Stomach (tissue), 9 donors: ENCODE data around the gene OLA1. TPM values are rescaled to one million over a fixed set of nuclear protein-coding genes. Genes with fewer than 3 reads are reported as not detected.

Source experiments
- DNase-seq, 2 donors: peaks; one replicate each; pipeline versions ENCODE4 v3.0.0 to v3.0.0-alpha.2; 2013 to 2019
- H3K27ac ChIP-seq, 5 donors: fragments of 200-600 bp in 4 of 5; sonication (generic) in 4 of 5; one replicate each; pipeline ENCODE4 v1.5.1; 2013 to 2019; ENCODE audit warnings: mild to moderate bottlenecking in 1 of 5, moderate library complexity in 1 of 5
- H3K27me3 ChIP-seq, 3 donors: fragments of 200-600 bp; sonication (generic); one replicate each; pipeline ENCODE4 v1.5.1; 2017 to 2019; ENCODE audit warnings: mixed run types in 1 of 3
- H3K36me3 ChIP-seq, 4 donors: fragments of 200-600 bp; sonication (generic); 1 replicate in 3 of 4; 2 replicates in 1 of 4; pipeline ENCODE4 v1.5.1; 2016 to 2019
- H3K4me1 ChIP-seq, 4 donors: fragments of 200-600 bp; sonication (generic); one replicate each; pipeline ENCODE4 v1.5.1; 2016 to 2019
- H3K4me3 ChIP-seq, 4 donors: fragments of 200-600 bp; sonication (generic) in 3 of 4; one replicate each; pipeline ENCODE4 v1.5.1; 2016 to 2019; ENCODE audit warnings: mild to moderate bottlenecking in 1 of 4
- H3K9me3 ChIP-seq, 4 donors: fragments of 200-600 bp; sonication (generic); one replicate each; pipeline ENCODE4 v1.5.1; 2016 to 2019
- EP300 ChIP-seq: sonication (generic); formaldehyde crosslinking; IDR thresholded peaks from one replicate; pipeline ENCODE4 v1.6.1; 2017; ENCODE audit warnings: antibody characterized with exemption
- POLR2A ChIP-seq, 4 donors: fragments of 450-650 bp; IDR thresholded peaks; one replicate each; pipeline ENCODE4 v1.6.1; 2016; ENCODE audit warnings: antibody characterized with exemption in 4 of 4, control low read depth in 2 of 4, mild to moderate bottlenecking in 1 of 4, moderate library complexity in 1 of 4
- POLR2AphosphoS5 ChIP-seq, 3 donors: sonication (generic); formaldehyde crosslinking; IDR thresholded peaks; one replicate each; pipeline ENCODE4 v1.6.1; 2016; ENCODE audit warnings: antibody characterized with exemption in 3 of 3
- WGBS, 5 donors: extraction: QIAGEN DNeasy Blood & Tissue Kit in 3 of 5; methylation state at CpG; one replicate each; pipeline versions ENCODE4 v1.1.5 to v1.1.7; 2013 to 2018; 5-methylcytosine and 5-hydroxymethylcytosine counted together
- intact Hi-C: fragments of 100-400 bp; cut with DNase I; formaldehyde crosslinking; loops from one replicate; pipeline ENCODE4 v1.15.1; 2023; ENCODE audit warnings: low total_unique reads
- polyA plus RNA-seq, 3 donors: library from polyadenylated mRNA; stranded (reverse); fragments of 200-250 nt; gene quantifications; one replicate each; pipeline ENCODE4 v1.2.3, GENCODE V29; 2013
- total RNA-seq, 5 donors: library from RNA; depleted of rRNA; stranded (reverse); fragments of >200 nt; gene quantifications; one replicate each; pipeline versions ENCODE4 v1.1.0 to v1.2.3, GENCODE V29; 2014 to 2016
- TF ChIP-seq, protein P1 (sequence below), 7 experiments: fragments of 450-650 bp in 4 of 7; fragments of 200-600 bp in 3 of 7; sonication (generic) in 3 of 7; IDR thresholded peaks; one replicate each; pipeline ENCODE4 v1.5.1; 2016 to 2019; ENCODE audit warnings: antibody characterized with exemption in 7 of 7, control low read depth in 2 of 7, mild to moderate bottlenecking in 1 of 7
- donor health status: healthy with polysubstance abuse.
- donor health status: Bipolar disorder and iron deficiency.
- donor health status: healthy.

OLA1 gene
- total and polyA plus RNA-seq, 8 donors: 20.6 to 149 (median 75.3) TPM

DNA sequence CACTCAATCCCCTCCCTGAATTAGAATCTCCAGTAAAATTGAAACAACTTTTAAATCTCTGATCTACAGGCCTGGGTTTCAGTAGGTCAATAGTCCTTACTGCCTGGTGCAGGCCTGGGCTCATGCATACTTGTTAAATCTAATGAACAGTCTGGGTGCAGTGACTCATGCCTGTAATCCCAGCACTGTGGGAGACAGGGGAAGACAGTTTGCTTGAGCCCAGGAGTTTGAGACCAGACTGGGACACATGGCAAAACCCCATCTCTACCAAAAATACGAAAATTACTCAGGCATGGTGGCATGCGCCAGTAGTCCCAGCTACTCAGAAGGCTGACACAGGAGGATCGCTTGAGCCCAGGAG is 188.5 kb downstream of the OLA1 start:
- DNase-seq: no peak
- peaks cover 0 to 9% (median 3%) of the 10 kb centered on the region in 4 donors for H3K4me1 ChIP-seq
- WGBS, 5 donors: 85 to 100% (median 97%) methylated on average over 3 of the region's 3 CpGs
- H3K4me3 ChIP-seq: no peak overlapping the region
- H3K9me3 ChIP-seq: peaks cover 0 to 4% (median 0%) of the 10 kb centered on the region in 4 donors
- H3K27ac ChIP-seq: no peak overlapping the region
- no peak for TF ChIP-seq POLR2A (IDR thresholded peaks at IDR 0.05)
- intact Hi-C loops: no loop called here
- no peaks in the 10 kb centered on the region for H3K36me3 ChIP-seq
- no peaks in the 10 kb centered on the region for H3K27me3 ChIP-seq

DNA sequence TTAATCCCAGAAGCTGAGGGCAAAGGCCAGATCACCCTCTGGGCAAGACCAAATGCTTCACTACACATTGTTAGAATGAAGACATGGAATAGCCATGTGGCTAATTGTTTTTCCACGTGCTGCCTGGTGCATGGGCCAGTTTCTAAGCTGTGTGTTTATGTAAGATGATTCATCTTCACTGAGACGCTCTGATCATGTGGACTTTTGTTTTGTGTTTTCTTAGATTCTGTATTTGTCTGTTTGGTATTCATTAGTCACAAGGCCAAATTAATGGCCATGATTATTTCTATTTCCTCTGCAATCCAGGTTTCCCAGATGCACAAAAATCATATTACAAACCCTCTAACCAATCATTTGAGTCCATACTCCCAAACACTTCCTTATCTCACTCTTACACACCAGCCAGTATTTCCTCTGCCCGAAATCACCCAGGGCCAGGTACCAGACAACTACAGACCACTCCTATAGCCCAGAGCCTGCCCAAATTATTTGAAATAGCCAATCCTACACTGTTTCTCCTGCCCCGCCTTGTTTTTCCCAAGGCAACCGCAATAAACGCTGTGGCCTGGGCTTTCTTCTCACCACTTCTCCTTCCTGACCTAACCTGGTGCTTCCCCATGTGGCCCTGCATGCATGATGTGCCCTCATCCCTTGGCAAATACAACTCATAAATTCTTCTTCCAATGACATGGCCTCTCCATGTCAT is 189.0 kb downstream of the OLA1 start:
- TF ChIP-seq EP300 (no peak), POLR2A (IDR thresholded peaks at IDR 0.05) (no peak), POLR2AphosphoS5 (IDR thresholded peaks at IDR 0.05) (no peak)
- TF ChIP-seq, protein P1, sequence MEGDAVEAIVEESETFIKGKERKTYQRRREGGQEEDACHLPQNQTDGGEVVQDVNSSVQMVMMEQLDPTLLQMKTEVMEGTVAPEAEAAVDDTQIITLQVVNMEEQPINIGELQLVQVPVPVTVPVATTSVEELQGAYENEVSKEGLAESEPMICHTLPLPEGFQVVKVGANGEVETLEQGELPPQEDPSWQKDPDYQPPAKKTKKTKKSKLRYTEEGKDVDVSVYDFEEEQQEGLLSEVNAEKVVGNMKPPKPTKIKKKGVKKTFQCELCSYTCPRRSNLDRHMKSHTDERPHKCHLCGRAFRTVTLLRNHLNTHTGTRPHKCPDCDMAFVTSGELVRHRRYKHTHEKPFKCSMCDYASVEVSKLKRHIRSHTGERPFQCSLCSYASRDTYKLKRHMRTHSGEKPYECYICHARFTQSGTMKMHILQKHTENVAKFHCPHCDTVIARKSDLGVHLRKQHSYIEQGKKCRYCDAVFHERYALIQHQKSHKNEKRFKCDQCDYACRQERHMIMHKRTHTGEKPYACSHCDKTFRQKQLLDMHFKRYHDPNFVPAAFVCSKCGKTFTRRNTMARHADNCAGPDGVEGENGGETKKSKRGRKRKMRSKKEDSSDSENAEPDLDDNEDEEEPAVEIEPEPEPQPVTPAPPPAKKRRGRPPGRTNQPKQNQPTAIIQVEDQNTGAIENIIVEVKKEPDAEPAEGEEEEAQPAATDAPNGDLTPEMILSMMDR (IDR thresholded peaks at IDR 0.05): no peak
- Histone ChIP-seq H3K9me3 (peaks cover 0 to 4% (median 0%) of the 10 kb centered on the region in 4 donors), H3K4me3 (no peak overlapping the region), H3K4me1 (peaks cover 0 to 9% (median 4%) of the 10 kb centered on the region in 4 donors), H3K27me3 (no peaks in the 10 kb centered on the region), H3K27ac (no peak overlapping the region), H3K36me3 (no peaks in the 10 kb centered on the region)
- intact Hi-C loops: no loop called here
- DNase-seq: no peak
- 65 to 77% (median 76%) methylated on average over 6 of the region's 6 CpGs for WGBS, 5 donors

DNA sequence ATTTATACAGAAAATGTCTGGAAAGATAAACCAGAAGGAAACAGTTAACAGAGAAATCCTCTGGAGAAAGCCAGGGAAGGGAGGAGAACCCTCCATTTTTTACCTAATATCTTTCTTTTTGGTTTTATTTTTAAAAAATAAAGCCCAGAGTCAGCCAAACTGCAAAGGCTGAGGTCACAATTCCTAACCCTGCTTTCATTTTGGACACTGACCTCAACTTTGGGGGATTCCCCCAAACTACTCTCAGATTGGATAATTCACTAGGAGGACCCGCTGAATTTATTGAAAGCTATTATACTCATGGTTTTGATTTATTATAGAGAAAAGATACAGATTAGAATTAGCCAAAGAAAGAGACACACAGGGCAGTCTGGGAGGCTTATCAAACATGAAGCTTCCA is 189.9 kb downstream of the OLA1 start:
- intact Hi-C loops: no loop called here
- H3K9me3 ChIP-seq: peaks cover 0 to 4% (median 0%) of the 10 kb centered on the region in 4 donors
- no peak overlapping the region for H3K4me3 ChIP-seq
- H3K27me3 ChIP-seq: no peaks in the 10 kb centered on the region
- H3K36me3 ChIP-seq: no peaks in the 10 kb centered on the region
- peaks cover 0 to 18% (median 4%) of the 10 kb centered on the region in 4 donors for H3K4me1 ChIP-seq
- no peak overlapping the region for H3K27ac ChIP-seq
- WGBS, 5 donors: 82 to 97% (median 93%) methylated on average over 1 of the region's 1 CpG
- DNase-seq: no peak
- no peak for TF ChIP-seq POLR2AphosphoS5 (IDR thresholded peaks at IDR 0.05)
- TF ChIP-seq, protein P1 (IDR thresholded peaks at IDR 0.05): no peak
- TF ChIP-seq POLR2A (IDR thresholded peaks at IDR 0.05): no peak

DNA sequence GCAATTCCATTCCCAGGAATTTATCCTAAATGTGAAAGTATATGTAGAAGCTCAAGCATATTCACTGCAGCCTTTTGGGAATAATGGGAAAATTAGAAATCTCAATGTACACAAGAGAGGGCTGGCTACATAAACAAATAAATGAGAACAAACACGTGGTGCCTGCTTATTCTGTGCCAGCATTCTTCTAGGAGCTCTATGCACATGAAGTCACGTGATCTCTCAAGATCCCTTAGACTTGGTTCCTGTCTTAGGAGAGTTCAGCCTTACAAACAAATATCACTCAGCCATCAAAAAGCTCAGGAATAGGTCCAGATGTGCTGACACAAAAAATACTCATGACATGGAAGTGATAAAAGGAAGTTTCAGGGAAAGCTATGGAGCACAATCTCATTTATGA is 190.3 kb downstream of the OLA1 start:
- peaks cover 0 to 22% (median 4%) of the 10 kb centered on the region in 4 donors for H3K4me1 ChIP-seq
- intact Hi-C loops: no loop called here
- no peaks in the 10 kb centered on the region for H3K36me3 ChIP-seq
- H3K4me3 ChIP-seq: no peak overlapping the region
- TF ChIP-seq POLR2A (IDR thresholded peaks at IDR 0.05) (no peak), POLR2AphosphoS5 (IDR thresholded peaks at IDR 0.05) (no peak)
- peaks cover 0 to 4% (median 0%) of the 10 kb centered on the region in 4 donors for H3K9me3 ChIP-seq
- 6 to 38% (median 15%) methylated on average over 2 of the region's 2 CpGs for WGBS, 5 donors
- H3K27ac ChIP-seq: no peak overlapping the region
- DNase-seq: no peak
- no peaks in the 10 kb centered on the region for H3K27me3 ChIP-seq

DNA sequence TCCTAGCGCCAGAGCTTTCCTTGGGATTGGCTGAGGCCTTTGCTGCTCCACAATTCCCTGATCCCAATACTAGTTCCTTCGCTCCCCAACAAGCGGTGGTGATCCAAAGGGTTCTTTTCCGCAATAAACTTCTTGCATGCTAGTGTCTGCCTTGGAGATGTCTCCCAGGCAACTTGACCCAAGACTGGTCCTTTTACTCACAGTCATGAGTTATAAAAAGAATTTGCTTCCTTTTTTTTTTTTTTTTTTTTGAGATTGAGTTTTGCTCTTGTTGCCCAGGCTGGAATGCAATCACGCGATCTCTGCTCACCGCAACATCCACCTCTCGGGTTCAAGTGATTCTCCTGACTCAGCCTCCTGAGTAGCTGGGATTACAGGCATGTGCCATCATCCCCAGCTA is 193.4 kb downstream of the OLA1 start:
- Histone ChIP-seq H3K4me1 (peaks cover 16 to 42% (median 18%) of the 10 kb centered on the region in 4 donors), H3K27me3 (no peaks in the 10 kb centered on the region), H3K27ac (no peak overlapping the region), H3K9me3 (peaks cover 0 to 4% (median 0%) of the 10 kb centered on the region in 4 donors), H3K36me3 (no peaks in the 10 kb centered on the region), H3K4me3 (no peak overlapping the region)
- intact Hi-C loops: no loop called here
- WGBS, 5 donors: 91 to 98% (median 94%) methylated on average over 8 of the region's 8 CpGs
- TF ChIP-seq, protein P1 (IDR thresholded peaks at IDR 0.05): no peak
- no peak for TF ChIP-seq POLR2A (IDR thresholded peaks at IDR 0.05)
- DNase-seq: no peak
